H7 (cell line): ENCODE data around the gene TEX101. TPM values are rescaled to one million over a fixed set of nuclear protein-coding genes. Genes with fewer than 3 reads are reported as not detected.

ENCODE experiments used
- DNase-seq: peaks from one replicate; pipeline ENCODE4 v3.0.0; 2012
- H3K27me3 ChIP-seq: 2 replicates; pipeline ENCODE4 v1.6.0; 2011; ENCODE audit warnings: mild to moderate bottlenecking, low read length; ENCODE audit not compliant: control insufficient read depth, insufficient read depth
- H3K36me3 ChIP-seq: replicated peaks from 2 replicates; pipeline ENCODE4 v1.5.1; 2011; ENCODE audit warnings: low read length; ENCODE audit not compliant: control insufficient read depth, insufficient read depth
- H3K4me3 ChIP-seq: 2 replicates; pipeline ENCODE4 v1.5.1; 2011; ENCODE audit warnings: low read depth, mild to moderate bottlenecking, control low read depth, low read length, moderate library complexity; ENCODE audit not compliant: insufficient read depth
- total RNA-seq: library from RNA; depleted of rRNA; stranded (reverse); fragments of >200 nt; shearing (Covaris generic); gene quantifications from 2 replicates; pipeline ENCODE4 v1.2.3, GENCODE V29; 2014

Gene TEX101
- total RNA-seq, 1 experiment from 2014 or later: not detected

GRCh38 chr19:43447655-43448054 lies 33.0 kb downstream of the TEX101 start:
- no peak overlapping the region for H3K4me3 ChIP-seq
- H3K27me3 ChIP-seq: no peaks in the 10 kb centered on the region
- no peaks in the 10 kb centered on the region for H3K36me3 ChIP-seq
- no peak for DNase-seq

GRCh38 chr19:43450545-43450997 lies 35.9 kb downstream of the TEX101 start:
- no peak overlapping the region for H3K4me3 ChIP-seq
- no peaks in the 10 kb centered on the region for H3K27me3 ChIP-seq
- H3K36me3 ChIP-seq: no peaks in the 10 kb centered on the region
- no peak for DNase-seq

- H3K4me3 ChIP-seq: no peak overlapping the region
- H3K27me3 ChIP-seq: no peaks in the 10 kb centered on the region
- H3K36me3 ChIP-seq: no peaks in the 10 kb centered on the region
- DNase-seq: no peak
Observed at GRCh38 chr19:43452582-43452981, 37.9 kb downstream of the TEX101 start.

- Histone ChIP-seq H3K27me3 (no peaks in the 10 kb centered on the region), H3K4me3 (no peak overlapping the region), H3K36me3 (no peaks in the 10 kb centered on the region)
- no peak for DNase-seq
Observed at GRCh38 chr19:43454031-43454430, 39.3 kb downstream of the TEX101 start.

GRCh38 chr19:43455321-43456113 lies 40.8 kb downstream of the TEX101 start:
- Histone ChIP-seq H3K27me3 (no peaks in the 10 kb centered on the region; the same call in 1 of the 2 replicates), H3K36me3 (no peaks in the 10 kb centered on the region), H3K4me3 (no peak overlapping the region)
- no peak for DNase-seq

GRCh38 chr19:43457809-43458208 lies 43.1 kb downstream of the TEX101 start:
- DNase-seq: no peak
- H3K27me3 ChIP-seq: peaks cover 16% of the 10 kb centered on the region; the same call in 1 of the 2 replicates
- no peak overlapping the region for H3K4me3 ChIP-seq
- no peaks in the 10 kb centered on the region for H3K36me3 ChIP-seq

- Histone ChIP-seq H3K4me3 (no peak overlapping the region), H3K36me3 (no peaks in the 10 kb centered on the region), H3K27me3 (peaks cover 32% of the 10 kb centered on the region)
- DNase-seq: no peak
Observed at GRCh38 chr19:43460362-43461016, 45.8 kb downstream of the TEX101 start.

GRCh38 chr19:43461303-43461702 lies 46.6 kb downstream of the TEX101 start:
- no peak overlapping the region for H3K4me3 ChIP-seq
- peaks cover 40% of the 10 kb centered on the region for H3K27me3 ChIP-seq
- H3K36me3 ChIP-seq: no peaks in the 10 kb centered on the region
- DNase-seq: no peak

- DNase-seq: no peak
- no peaks in the 10 kb centered on the region for H3K36me3 ChIP-seq
- peaks cover 41% of the 10 kb centered on the region for H3K27me3 ChIP-seq
- peak overlapping the region; percentile 64 for H3K4me3 ChIP-seq
Observed at GRCh38 chr19:43462383-43462782, 47.7 kb downstream of the TEX101 start.

- Histone ChIP-seq H3K4me3 (peak overlapping the region; percentile 64), H3K27me3 (peaks cover 41% of the 10 kb centered on the region), H3K36me3 (no peaks in the 10 kb centered on the region)
- DNase-seq: no peak
Observed at GRCh38 chr19:43462785-43463380, 48.2 kb downstream of the TEX101 start.

GRCh38 chr19:43463381-43464133 lies 48.9 kb downstream of the TEX101 start:
- DNase-seq: peak; percentile 99
- H3K36me3 ChIP-seq: no peaks in the 10 kb centered on the region
- H3K27me3 ChIP-seq: peaks cover 41% of the 10 kb centered on the region
- peak overlapping the region; percentile 79 for H3K4me3 ChIP-seq

- H3K4me3 ChIP-seq: peak overlapping the region; percentile 79
- peak; percentile 93 for DNase-seq
- H3K27me3 ChIP-seq: peaks cover 41% of the 10 kb centered on the region
- H3K36me3 ChIP-seq: no peaks in the 10 kb centered on the region
Observed at GRCh38 chr19:43464134-43464775, 49.6 kb downstream of the TEX101 start.

- DNase-seq: peak; percentile 87
- Histone ChIP-seq H3K4me3 (peak within 1 kb of the TSS; percentile 79), H3K36me3 (no peaks in the 10 kb centered on the region), H3K27me3 (peaks cover 41% of the 10 kb centered on the region)
Observed at GRCh38 chr19:43465468-43466120, 50.9 kb downstream of the TEX101 start, which contains the start of gene LYPD3. Gene LYPD3, minus strand, starts transcription at chr19:43465608. Its CDS starts 37 bp downstream, at chr19:43465571.
